ENCODE results near the gene PDE2A. TPM values are rescaled to one million over a fixed set of nuclear protein-coding genes. Genes with fewer than 3 reads are reported as not detected.
A peak's percentile ranks its signal among the peaks of the same experiment; 100 is the strongest.

Gene PDE2A
- total RNA-seq, 1 experiment from 2014 or later, result 6.5 TPM

DNA sequence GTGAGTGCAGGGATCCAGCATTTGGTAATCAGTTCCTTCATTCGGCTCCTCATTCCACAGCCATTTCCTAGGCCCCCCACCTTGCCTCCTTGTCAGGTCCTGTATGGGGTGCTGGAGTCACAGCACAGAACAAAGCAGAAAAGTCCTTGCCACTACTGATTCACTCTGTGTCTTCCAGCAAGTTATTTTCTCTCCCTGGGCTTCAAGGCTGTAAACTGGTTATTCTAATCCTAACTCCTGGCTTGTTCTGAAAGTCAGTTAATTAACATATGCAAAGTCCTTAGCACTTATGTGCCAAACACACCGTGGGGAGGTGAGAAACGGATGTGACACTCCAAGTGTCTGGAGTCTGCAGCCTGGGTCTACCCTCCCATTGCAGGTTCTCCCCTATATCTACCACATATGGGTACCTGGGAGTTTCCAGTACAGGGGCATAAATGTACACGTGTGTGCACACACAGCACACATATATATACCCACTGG lies 30.6 kb upstream of the PDE2A start:
- no peak for DNase-seq (ENCODE audit: low spot score)

DNA sequence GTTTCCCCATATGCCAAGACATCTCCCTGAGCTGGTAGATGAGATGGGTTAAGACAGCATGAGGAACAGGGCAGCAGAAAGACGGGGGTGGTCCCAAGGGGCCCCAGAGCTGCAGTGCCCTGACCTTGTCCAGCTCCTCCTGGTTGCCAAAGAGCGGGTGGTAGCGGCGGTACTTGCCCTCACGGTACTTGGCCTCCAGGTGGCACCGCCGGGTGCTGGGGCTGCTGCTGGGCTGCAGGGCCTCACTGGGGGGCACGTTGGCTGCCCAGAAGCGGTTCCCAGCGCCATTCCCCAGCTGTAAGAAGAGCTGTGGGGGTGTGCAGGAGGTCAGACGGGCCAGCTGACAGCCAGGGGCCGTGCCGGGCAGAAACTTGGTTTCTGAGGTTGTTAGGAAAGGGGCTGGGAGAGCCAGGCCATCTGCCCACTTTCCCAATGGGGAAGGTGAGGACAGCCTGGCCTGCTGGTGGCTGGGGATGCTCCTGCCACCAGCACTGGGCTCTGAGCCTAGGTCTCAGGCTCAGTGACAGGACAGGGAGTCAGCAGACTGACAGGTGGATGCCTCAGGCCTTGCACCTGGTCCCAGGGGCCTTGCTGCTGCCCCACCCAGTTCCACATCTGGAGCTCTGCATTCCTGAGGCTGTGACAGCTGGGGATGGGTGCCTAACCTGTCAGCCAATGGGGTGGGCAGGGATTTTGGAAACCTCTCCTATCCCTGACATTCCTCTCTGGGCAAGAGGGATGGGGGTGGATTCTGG lies 30.0 kb upstream of the PDE2A start:
- DNase-seq (ENCODE audit: low spot score), result no peak

DNA sequence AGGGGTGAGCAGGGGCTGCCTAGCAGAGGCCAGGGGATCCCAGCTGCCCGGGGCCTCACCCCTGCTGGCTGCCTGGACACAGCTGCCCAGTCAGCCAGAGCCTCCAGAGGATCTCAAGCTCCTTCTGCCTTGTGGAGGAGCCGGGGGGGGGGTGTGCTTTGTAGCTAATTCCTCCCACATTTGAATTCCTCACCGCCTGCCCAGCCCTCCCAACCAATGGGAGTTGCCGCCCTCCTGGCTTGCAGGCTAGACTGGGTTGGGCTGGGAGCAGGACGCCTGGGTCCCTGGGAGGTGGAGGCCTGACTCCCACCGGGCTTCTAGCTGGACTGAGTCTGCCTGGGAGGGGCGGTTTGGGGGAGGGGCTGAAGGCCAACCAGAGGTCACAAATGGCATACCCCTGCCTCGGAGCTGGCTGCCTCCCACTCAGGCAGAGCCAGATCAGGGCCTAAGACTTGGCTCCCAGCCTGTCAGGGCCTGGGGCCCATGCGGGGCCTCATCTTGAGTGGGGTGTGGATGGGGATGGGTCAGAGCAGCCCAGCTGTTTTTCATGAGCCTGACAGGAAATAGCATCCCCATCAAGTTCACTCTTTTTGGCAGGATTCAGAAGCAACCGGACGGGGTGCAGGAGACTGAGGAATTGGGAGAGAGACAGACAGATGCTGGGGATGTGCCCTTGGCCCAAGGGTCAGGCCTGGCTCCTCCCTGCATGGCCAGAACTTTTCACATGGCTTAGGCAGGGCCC lies 29.2 kb upstream of the PDE2A start:
- peak; percentile 36 for DNase-seq (ENCODE audit: low spot score)

DNA sequence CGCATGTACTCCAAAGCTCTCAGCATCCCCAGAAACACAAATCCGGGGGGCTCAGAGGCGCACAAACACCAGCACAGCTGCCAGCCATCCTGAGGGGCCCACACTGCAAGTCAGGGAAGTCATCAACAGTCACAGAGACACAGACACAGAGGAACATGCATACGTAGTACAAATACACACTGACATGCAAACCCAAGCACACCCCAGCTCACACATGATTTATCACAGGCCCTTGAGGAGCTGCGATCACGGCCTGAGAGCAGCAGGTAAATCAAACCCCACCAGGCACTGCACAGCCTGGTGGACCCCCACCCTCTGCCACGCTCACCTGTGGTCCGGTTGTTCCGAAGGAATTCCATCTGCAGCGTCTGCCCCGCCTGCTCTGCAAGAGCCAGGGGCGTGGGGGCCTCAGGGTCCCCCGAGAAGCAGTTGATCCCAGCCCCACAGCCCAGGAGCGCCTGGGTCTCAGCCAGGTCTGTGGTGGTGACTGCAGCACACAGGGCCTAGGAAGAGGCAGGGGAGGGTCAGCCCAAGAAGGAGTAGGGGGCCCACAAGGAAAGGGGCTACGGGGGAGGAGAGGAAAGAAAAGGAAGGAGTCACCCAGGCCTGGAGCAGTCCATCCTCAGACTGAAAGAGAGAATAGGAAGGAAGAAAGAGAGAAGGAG lies 28.5 kb upstream of the PDE2A start:
- DNase-seq (ENCODE audit: low spot score), result no peak

DNA sequence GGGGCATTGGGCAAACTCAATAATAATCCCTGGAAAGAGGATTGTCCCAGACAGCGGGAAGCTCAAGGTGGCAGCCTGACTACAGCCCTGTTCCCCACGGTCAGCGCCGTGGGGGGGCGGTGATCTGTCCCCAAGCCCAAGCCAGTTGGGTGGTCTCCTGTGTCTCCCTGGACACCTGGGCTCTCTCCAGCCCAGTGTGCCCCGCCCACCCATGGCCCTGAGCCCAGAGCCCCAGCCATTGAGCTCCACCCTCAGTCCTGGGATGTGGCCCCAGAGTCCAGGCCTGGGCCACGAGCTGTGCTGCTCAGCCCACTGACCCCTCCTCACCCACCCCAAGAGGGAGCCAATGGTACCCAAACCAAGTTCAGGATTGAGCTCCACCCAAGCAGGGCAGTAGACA lies 27.9 kb upstream of the PDE2A start:
- no peak for DNase-seq (ENCODE audit: low spot score)

DNA sequence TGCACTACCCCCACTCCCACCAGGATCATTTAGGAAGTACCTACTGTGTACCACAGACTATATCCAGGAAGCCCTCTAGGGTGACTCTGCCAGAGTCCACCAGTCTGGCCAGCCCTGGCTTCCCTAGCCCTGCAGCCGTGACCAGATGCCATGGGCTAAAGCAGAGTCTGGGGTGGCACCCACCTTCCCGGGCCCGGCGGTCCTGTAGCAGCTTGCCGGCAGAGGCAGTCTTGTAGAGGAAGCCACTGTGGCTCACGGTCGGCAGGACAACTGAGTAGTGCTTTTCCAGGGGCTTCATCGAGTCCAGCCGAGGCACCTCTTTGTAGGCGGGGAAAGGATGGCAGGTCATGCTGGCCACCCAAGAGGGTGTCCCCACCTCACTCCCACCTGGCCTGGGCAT lies 27.2 kb upstream of the PDE2A start:
- no peak for DNase-seq (ENCODE audit: low spot score)

DNA sequence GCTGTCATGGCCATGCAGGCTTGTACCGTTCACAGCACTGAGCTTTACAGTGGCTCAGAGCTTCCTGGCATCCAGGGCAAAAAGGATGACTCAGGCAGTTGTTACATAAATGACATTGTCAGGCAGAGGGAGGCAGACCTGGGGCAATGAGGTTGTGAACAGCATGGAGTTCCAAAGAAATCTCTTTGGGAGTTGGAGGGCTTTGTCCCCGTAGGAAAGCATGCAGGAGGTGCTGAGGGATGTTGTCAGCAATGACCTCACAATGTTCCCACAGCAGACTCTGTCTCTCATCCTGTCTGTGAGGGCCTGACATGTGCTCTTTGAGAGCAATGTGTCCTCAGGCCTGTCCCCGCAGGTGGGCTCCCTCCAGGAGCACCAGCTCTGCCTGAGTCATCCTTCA lies 25.9 kb upstream of the PDE2A start:
- DNase-seq (ENCODE audit: low spot score), result peak; percentile 47

DNA sequence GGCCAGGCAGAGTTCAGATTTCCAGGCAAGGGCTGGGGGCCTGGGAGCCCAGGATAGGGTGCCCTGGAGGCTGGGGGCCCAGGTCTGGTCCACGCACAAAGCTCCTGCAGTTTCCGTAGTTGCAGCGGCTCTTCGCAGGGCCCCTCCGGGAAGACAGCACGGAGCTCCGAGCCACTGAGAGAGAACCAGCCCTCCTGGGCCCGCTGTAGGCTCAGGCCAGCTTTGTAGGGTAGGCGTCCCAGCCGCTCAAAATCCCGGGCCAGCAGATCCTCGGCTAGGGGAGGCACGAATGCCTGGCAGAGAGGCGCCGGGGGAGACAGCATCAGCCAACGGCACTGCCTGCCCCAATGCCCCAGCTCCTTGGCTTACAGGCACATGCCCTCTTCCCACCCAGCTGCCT lies 23.6 kb upstream of the PDE2A start:
- DNase-seq (ENCODE audit: low spot score), result no peak

DNA sequence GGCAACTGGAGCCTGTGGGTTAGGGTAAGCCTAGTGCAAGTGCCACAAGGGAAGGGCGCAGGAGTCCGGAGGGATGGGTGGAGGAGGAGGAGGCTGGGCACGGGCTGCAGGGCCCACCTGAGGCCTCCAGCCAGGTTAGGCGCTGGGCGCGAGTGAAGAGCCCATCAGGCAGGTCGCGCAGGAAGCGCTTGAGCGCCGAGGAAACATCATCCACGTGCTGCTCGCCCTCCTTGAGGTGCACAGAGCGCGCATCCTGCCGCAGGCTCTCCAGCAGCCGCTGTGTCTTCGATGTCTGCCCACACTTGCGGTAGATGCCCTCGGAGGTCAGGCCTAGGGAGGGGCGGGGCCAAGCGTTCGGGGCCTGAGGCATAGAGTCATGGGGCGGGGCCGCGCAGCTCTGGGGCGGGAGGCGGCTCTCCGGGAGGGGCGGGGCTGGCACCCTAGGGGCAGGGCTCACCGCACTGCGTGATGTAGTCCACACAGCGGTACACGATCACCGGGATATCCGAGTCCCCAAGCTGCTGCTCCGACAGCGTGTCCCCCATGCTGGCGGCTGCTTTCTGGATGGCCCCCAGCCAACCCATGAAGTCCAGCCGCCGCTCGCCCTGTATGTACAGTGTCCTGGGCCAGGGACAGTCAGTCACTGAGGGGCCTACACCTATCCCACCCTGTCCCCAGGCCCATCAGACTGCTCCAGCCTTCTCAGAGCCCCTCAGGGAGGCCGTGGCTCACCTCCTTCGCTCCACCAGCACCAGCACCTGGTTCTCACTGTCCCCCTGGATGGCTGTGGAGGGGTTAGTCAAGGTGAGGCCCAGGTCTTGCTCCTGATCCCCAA lies 22.9 kb upstream of the PDE2A start:
- no peak for DNase-seq (ENCODE audit: low spot score)

DNA sequence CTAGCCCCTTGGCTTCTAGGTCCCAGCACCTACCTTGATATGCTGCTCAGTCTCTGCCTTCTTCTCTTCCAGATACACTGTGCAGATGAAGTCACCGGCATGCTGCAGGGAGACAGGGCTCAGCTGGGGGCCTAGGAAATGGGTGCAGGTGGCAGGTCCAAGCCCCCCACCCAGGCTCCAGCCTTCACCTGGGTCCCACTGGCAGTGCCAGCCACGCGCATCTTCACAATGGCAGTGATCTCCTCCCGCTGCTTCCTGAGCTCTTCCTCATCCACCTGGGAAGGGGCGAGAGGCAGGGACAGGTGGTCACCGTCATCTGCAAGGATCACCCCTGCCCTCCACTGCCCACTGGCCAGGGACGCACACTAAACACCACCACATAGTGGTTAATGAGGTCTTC lies 21.1 kb upstream of the PDE2A start:
- DNase-seq (ENCODE audit: low spot score), result no peak

DNA sequence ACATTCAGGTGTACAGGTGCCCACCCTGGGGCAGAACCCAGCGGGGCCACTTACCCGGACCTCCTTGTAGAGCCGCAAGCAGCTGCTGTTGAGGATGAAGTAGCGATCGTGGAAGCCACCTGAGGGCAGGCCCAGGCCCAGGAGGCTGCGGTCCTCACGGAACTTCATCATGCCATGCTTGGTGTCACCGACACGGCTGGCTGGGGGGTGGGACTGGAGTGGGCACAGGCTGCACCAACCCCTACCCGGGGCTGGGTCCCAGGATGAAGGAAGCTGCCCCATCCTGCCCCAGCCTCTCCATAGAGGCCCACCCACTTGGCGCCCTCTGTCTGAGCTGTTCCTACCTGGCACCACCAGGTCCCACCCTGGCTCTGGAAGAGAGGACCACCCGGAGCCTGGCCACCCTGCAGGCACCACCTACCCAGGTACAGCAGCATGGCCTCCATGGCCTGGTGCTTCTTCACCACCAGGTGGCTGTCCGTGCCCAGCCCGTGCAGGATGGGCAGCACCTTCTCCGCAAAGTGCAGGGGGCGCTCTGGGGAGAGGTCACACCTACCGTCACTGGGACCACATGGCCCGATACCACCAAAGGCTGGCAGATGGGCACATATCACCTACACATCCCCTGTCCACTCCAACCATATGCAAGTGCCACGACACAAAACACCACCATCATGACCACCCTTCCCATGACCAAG lies 19.2 kb upstream of the PDE2A start:
- DNase-seq (ENCODE audit: low spot score), result no peak

DNA sequence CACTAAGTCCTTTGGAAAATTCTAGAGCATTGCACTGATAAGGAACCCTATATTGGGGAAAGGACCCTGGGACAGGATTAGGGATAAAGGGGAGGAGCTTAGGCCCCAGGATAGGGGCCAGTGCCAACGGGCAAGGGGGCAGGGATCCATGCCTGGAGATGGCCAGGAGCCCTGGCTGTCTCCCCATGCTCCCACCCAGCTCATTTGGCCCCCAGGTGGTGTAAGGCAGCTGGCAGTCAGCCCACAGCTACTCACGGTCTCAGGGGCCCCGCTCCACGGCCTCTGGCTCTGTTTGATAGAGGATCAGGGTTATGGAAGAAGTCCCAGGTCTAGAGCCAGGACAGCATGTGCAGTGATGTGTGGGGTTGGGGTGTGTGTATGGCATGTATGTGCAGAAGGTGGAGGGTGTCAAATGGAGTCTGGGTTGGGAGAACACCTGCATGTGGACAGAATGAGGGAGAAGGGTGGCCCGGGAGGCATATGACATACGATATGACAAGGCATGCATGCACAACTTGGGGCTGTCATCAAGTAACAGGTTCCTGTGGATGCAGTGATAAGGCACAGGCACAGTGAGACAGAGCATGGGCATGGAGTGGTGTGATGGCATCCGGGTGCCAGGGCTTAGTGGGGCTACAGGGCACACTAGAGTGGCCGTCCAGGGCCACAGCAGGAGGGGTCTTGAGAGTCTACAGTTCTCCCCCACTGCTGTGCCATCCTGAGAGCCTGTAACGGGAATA lies 18.4 kb upstream of the PDE2A start:
- DNase-seq (ENCODE audit: low spot score), result no peak

DNA sequence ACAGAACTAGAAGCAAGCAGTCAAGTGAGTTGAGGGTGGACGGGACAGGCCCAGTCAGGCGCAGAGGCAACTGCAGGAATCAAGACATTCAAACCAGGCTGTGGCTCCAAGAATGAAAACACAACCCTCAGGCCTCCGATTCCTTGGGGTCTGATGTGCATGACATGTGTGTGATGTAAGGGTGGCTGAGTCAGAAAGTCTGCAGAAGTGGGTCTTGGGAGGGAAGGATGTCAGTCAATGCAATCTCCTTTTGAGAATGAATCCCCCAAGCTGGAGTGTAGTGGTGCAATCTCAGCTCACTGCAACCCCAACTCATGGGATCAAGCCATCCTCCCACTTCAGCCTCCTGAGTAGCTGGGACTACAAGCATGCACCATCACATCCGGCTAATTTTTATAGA lies 15.9 kb upstream of the PDE2A start:
- no peak for DNase-seq (ENCODE audit: low spot score)

DNA sequence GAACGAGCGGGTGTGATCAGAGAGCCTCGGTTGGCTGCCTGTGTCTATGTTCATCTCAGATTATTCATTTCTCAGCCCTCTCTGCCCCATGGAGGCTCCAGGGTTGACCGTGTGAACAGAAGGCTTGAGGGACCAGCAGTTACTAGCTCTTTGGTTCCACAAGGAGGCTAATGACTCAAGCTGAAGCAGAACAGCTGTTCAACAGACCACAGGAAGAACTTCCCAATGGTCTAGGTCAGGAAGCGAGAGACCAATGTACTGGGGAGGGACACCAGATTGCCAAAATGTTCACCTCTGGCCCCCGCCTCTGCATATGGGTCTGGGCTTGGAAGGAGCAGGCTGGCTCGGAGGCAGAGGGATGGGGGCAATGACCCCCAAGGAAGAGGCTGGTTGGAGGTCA lies 14.7 kb upstream of the PDE2A start:
- DNase-seq (ENCODE audit: low spot score), result no peak

DNA sequence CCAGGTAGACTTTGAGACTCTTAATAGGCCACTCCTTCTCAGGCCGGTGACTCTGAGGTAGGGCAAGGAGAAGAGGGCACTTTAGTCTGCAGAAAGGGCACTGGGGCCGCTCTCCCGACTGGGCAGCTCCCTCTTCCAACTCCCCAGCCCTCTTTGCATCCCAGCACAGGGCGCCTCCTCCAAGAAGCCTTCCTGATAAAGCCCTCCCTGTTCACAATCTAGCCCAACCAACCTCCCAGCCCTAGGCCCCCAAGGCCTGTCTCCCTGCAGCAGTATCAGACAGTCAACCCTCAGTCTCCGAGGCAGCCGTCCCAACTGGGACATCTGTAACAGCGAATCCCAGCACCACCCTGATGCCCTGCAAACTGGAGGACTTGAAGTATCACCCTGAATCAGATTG lies 14.3 kb upstream of the PDE2A start:
- DNase-seq (ENCODE audit: low spot score), result no peak

DNA sequence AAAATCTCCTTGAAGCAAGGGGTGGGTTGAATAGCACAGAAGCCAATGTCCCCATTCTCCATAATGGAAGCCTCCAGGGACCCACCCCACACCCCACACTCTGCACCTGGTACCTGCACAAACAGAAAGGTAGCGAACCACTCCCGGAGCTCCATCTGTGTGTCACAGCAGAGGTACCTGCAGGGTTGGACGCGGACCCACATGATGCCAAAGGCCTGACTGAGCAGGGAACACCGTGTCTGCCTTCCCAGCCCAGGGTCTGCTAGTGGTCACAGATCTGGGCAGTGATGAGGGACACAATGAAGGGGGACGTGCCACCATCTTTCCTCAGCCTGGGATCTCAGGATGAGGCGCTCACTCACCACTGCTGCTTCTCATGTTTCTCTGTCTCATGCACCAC lies 13.1 kb upstream of the PDE2A start:
- DNase-seq (ENCODE audit: low spot score), result no peak

DNA sequence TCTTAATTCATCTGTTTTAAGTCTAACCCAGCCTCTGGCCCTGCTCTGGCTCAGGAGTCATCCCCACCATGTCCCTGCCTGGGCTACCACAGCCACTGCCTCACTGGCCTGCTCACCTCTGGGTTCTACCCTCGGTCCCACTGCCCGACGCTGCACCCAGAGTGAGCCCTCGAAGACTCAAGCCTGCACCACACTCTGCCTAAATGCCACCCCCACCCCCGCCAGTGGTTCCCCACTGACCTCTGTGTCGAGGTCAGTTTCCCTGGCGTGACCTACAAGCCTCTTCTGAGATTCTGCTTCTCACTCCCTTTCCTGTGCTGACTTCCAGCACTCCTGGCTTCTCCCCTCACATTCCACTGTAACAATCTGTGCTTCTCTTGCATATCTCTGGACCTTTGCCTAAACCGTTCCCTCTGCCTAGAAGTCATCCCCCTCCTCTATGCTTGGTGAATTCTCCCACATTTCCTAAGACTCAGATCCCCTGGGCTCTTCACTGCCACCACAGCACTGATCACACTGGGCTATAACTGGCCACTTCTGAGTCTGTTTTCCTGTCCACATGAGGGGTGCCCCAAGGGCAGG lies 12.5 kb upstream of the PDE2A start:
- DNase-seq (ENCODE audit: low spot score), result no peak

DNA sequence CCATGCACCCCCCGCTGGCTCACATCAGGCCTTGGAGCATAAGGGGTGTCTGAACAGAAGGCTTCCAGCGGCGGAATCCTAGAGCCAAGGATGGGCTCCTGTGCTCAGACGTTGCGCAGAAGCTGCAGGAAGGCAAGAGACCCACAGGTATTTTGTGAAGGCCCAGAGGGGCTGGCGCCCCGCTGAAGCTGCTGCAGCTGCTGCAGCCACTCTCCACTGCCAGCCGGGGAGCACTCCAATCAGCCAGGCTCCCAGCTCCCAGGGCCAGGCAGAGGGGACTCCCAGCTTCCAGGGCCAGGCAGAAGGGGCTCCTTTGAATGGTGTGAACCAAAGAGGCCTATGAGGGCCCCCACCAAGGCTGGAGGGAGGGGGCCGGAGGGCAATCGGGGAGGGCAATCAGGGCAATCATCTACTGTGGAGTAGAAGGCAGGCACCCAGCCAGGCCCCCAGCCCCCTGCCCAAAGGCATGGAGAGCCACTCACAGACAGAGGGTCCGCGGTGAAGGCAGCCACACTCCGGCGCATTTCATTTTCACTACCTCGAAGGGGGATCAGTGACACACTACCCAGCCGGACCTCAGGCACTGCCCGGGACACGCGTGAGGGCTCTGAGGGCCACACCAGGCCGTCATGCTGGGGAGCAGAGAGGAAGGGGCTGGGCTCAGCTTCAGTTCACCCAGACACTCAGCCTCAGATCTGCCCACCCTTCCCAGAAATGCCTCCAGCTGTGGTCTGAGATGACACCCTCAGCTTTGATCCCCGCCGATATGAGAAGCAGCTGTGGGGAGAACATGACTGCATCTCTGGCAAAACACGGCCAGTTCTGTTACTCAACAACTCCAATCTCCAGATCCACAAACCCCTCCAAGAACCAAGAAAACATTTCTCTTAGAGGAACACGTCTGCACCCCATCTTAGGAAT lies 11.6 kb upstream of the PDE2A start:
- DNase-seq (ENCODE audit: low spot score), result no peak

Data from A172 (cell line).